ENCODE measurements around the gene CCL28. TPM values are rescaled to one million over a fixed set of nuclear protein-coding genes. Genes with fewer than 3 reads are reported as not detected.
A peak's percentile ranks its signal among the peaks of the same experiment; 100 is the strongest.

The CCL28 gene
- total RNA-seq, 2 experiments from 2014 or later, result not detected

DNA sequence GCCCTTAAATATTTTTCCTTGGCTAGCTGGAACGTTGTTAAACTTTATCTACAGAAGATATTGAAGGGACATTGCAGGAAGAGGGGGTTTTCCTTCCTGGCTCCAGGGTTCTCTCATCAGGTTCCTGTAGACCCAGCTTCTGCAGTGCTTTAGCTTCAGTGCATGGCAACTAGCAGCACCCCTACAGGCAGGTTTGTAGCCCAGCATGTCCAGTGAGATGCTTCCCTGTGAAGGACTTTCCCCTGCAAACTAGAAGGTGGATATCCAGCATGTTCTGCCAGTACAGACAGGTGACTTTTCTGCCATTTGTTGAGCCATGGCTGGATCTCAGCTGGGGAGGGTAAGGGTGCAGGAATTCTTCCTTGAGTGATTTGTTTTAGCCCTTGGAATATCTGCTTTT lies 10.4 kb downstream of the CCL28 start:
- DNase-seq (ENCODE audit: low spot score), result peak; percentile 4
- H3K4me3 ChIP-seq (ENCODE audit: low read depth, low read length, poor library complexity, severe bottlenecking), result no peak overlapping the region
- no peaks in the 10 kb centered on the region for H3K36me3 ChIP-seq (ENCODE audit: insufficient read depth, low read length)
- H3K9me2 ChIP-seq (ENCODE audit: insufficient read depth, low read length), result no peaks in the 10 kb centered on the region
- no peak overlapping the region for H2AFZ ChIP-seq (ENCODE audit: low read length)
- no peaks in the 10 kb centered on the region for H4K20me1 ChIP-seq (ENCODE audit: insufficient read depth, low read length)
- intact Hi-C loops (cut with micrococcal nuclease; ENCODE audit: unreplicated experiment), result no loop called here
- H3K79me2 ChIP-seq (ENCODE audit: insufficient read depth, low read depth, low read length), result no peaks in the 10 kb centered on the region
- no peak for TF ChIP-seq EZH2phosphoT487 (IDR thresholded peaks at IDR 0.05; ENCODE audit: borderline replicate concordance, low read depth, low read length)
- TF ChIP-seq, protein P1, sequence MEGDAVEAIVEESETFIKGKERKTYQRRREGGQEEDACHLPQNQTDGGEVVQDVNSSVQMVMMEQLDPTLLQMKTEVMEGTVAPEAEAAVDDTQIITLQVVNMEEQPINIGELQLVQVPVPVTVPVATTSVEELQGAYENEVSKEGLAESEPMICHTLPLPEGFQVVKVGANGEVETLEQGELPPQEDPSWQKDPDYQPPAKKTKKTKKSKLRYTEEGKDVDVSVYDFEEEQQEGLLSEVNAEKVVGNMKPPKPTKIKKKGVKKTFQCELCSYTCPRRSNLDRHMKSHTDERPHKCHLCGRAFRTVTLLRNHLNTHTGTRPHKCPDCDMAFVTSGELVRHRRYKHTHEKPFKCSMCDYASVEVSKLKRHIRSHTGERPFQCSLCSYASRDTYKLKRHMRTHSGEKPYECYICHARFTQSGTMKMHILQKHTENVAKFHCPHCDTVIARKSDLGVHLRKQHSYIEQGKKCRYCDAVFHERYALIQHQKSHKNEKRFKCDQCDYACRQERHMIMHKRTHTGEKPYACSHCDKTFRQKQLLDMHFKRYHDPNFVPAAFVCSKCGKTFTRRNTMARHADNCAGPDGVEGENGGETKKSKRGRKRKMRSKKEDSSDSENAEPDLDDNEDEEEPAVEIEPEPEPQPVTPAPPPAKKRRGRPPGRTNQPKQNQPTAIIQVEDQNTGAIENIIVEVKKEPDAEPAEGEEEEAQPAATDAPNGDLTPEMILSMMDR (conservative IDR thresholded peaks at IDR 0.05; ENCODE audit: low read length), result peak; percentile 28; the same call in 1 of the 2 replicates
- H3K9me3 ChIP-seq (ENCODE audit: low read length), result no peaks in the 10 kb centered on the region
- ChIA-PET CTCF (ENCODE audit: unreplicated experiment) (no interaction called here), POLR2A (no interaction called here)
- no peak overlapping the region for H3K4me2 ChIP-seq (ENCODE audit: low read length)
- BruUV-seq (replicated peaks), result no TSS peak
- no peaks in the 10 kb centered on the region for H3K4me1 ChIP-seq (ENCODE audit: insufficient read depth, low read length, poor library complexity, severe bottlenecking)
- H3K27ac ChIP-seq (ENCODE audit: low read depth, low read length, poor library complexity, severe bottlenecking), result no peak overlapping the region

DNA sequence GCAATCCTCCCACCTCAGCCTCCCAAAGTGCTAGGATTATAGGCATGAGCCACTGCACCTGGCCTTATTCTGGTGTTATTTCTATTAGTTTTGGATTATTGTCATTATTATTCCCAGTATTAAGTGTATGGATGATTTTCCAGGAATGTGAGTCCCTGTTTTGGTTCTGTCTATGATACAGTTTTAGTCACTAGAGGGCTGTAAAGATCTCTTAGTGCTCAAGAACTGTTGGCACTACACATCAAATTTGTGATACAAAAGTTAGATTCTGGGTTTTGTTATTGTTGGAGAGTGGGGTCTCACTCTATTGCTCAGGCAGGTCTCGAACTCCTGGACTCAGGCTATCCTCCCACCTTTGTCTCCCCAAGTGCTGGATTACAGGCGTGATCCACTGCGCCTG lies 12.1 kb downstream of the CCL28 start:
- Histone ChIP-seq H4K20me1 (ENCODE audit: insufficient read depth, low read length) (no peaks in the 10 kb centered on the region), H3K4me2 (ENCODE audit: low read length) (no peak overlapping the region), H2AFZ (ENCODE audit: low read length) (no peak overlapping the region), H3K79me2 (ENCODE audit: insufficient read depth, low read depth, low read length) (no peaks in the 10 kb centered on the region), H3K9me3 (ENCODE audit: low read length) (no peaks in the 10 kb centered on the region), H3K4me1 (ENCODE audit: insufficient read depth, low read length, poor library complexity, severe bottlenecking) (no peaks in the 10 kb centered on the region), H3K36me3 (ENCODE audit: insufficient read depth, low read length) (no peaks in the 10 kb centered on the region), H3K9me2 (ENCODE audit: insufficient read depth, low read length) (no peaks in the 10 kb centered on the region), H3K4me3 (ENCODE audit: low read depth, low read length, poor library complexity, severe bottlenecking) (no peak overlapping the region), H3K27ac (ENCODE audit: low read depth, low read length, poor library complexity, severe bottlenecking) (no peak overlapping the region)
- no TSS peak for BruUV-seq (replicated peaks)
- no peak for DNase-seq (ENCODE audit: low spot score)
- TF ChIP-seq, protein P1 (conservative IDR thresholded peaks at IDR 0.05; ENCODE audit: low read length), result 0 out of 2 replicates have a peak, but pooled peaks have one; percentile 30
- no peak for TF ChIP-seq EZH2phosphoT487 (IDR thresholded peaks at IDR 0.05; ENCODE audit: borderline replicate concordance, low read depth, low read length)
- intact Hi-C loops (cut with micrococcal nuclease; ENCODE audit: unreplicated experiment), result no loop called here
- CTCF ChIA-PET (ENCODE audit: unreplicated experiment), result no interaction called here
- POLR2A ChIA-PET, result no interaction called here

DNA sequence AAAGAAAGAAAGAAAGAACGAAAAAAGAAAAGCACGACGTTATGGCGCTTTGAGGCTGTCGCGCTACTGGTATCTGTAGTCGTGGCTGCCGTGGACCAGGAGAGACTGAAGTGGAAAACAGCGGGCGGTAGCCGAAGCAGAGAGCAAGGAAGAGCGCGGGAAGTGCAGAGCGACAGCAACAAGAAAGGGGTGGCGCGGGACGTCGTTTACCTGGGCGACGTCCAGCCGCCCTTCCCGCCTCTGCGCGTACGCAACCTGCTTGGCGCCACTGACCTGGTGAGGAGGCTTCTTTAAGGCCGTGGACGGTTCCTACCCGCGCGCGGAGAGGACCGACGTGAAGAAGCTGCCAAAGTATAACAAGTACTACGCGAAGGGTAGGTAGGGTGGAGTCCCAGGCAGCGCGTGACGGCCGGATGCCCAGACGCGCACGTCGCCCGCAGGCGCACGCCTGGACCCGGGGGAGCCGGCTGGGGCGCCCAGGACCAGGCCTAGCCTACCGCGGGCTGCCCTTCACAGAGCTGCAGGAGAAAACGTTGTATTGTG lies 15.4 kb downstream of the CCL28 start:
- no peaks in the 10 kb centered on the region for H3K9me3 ChIP-seq (ENCODE audit: low read length)
- no peak overlapping the region for H2AFZ ChIP-seq (ENCODE audit: low read length)
- no peak for DNase-seq (ENCODE audit: low spot score)
- H3K27ac ChIP-seq (ENCODE audit: low read depth, low read length, poor library complexity, severe bottlenecking), result no peak overlapping the region
- intact Hi-C loops (cut with micrococcal nuclease; ENCODE audit: unreplicated experiment), result no loop called here
- no peaks in the 10 kb centered on the region for H3K9me2 ChIP-seq (ENCODE audit: insufficient read depth, low read length)
- ChIA-PET CTCF (ENCODE audit: unreplicated experiment) (no interaction called here), POLR2A (interaction anchor here (0.8 to 1.2 kb wide), 3 partner anchors 15 to 21 kb away, joined by 3 to 5 read pairs (median 4); no protein-coding TSS in a partner anchor)
- no TSS peak for BruUV-seq (replicated peaks)
- no peak overlapping the region for H3K4me3 ChIP-seq (ENCODE audit: low read depth, low read length, poor library complexity, severe bottlenecking)
- peak overlapping the region; percentile 26; the same call in 1 of the 2 replicates for H3K4me2 ChIP-seq (ENCODE audit: low read length)
- no peaks in the 10 kb centered on the region for H3K4me1 ChIP-seq (ENCODE audit: insufficient read depth, low read length, poor library complexity, severe bottlenecking)
- no peaks in the 10 kb centered on the region for H4K20me1 ChIP-seq (ENCODE audit: insufficient read depth, low read length)
- no peak for TF ChIP-seq EZH2phosphoT487 (IDR thresholded peaks at IDR 0.05; ENCODE audit: borderline replicate concordance, low read depth, low read length)
- TF ChIP-seq, protein P1 (conservative IDR thresholded peaks at IDR 0.05; ENCODE audit: low read length), result no peak
- no peaks in the 10 kb centered on the region for H3K36me3 ChIP-seq (ENCODE audit: insufficient read depth, low read length)
- no peaks in the 10 kb centered on the region for H3K79me2 ChIP-seq (ENCODE audit: insufficient read depth, low read depth, low read length)
